HEK293 (cell line): Measurements from ENCODE around the gene RLN1.
"Not testable (repeated sequence)": the region's sequence is repeated elsewhere in the genome, so short reads cannot be mapped to it uniquely, and the experiment has no call there.

Source experiments
- BCL11A ChIP-seq: fragments of 450-650 bp; formaldehyde crosslinking; IDR thresholded peaks from 2 replicates; pipeline ENCODE4 v1.5.1; 2016; ENCODE audit warnings: low read depth, missing biosample characterization, missing genetic modification characterization
- BCL6B ChIP-seq: fragments of 450-650 bp; formaldehyde crosslinking; IDR thresholded peaks from 2 replicates; pipeline ENCODE4 v1.5.1; 2017; ENCODE audit warnings: missing biosample characterization, missing genetic modification characterization
- CTCF ChIP-seq: fragments of 450-650 bp; formaldehyde crosslinking; IDR thresholded peaks from 2 replicates; pipeline ENCODE4 v1.5.1; 2016; ENCODE audit warnings: missing biosample characterization, missing genetic modification characterization
- SP3 ChIP-seq: fragments of 450-650 bp; formaldehyde crosslinking; IDR thresholded peaks from 2 replicates; pipeline ENCODE4 v1.5.1; 2016; ENCODE audit warnings: missing biosample characterization, missing genetic modification characterization
- ZBTB10 ChIP-seq: fragments of 450-650 bp; formaldehyde crosslinking; IDR thresholded peaks from 2 replicates; pipeline ENCODE4 v1.5.1; 2016; ENCODE audit warnings: missing biosample characterization, missing genetic modification characterization
- ZBTB26 ChIP-seq: fragments of 450-650 bp; formaldehyde crosslinking; optimal IDR thresholded peaks from 2 replicates; pipeline ENCODE3; 2016; ENCODE audit warnings: missing biosample characterization, mild to moderate bottlenecking, missing genetic modification characterization
- ZFP3 ChIP-seq: fragments of 450-650 bp; formaldehyde crosslinking; IDR thresholded peaks from 2 replicates; pipeline ENCODE4 v1.5.1; 2016; ENCODE audit warnings: low read depth, missing biosample characterization, missing genetic modification characterization
- ZNF280C ChIP-seq: fragments of 450-650 bp; formaldehyde crosslinking; IDR thresholded peaks from 2 replicates; pipeline ENCODE4 v1.5.1; 2016; ENCODE audit warnings: missing biosample characterization, missing genetic modification characterization
- ZNF280D ChIP-seq: fragments of 450-650 bp; formaldehyde crosslinking; IDR thresholded peaks from 2 replicates; pipeline ENCODE4 v1.5.1; 2016; ENCODE audit warnings: missing biosample characterization, missing genetic modification characterization
- ZNF513 ChIP-seq: fragments of 450-650 bp; IDR thresholded peaks from 2 replicates; pipeline ENCODE4 v1.5.1; 2018; ENCODE audit warnings: missing biosample characterization, missing genetic modification characterization
- ZNF624 ChIP-seq: fragments of 450-650 bp; formaldehyde crosslinking; IDR thresholded peaks from 2 replicates; pipeline ENCODE4 v1.5.1; 2017; ENCODE audit warnings: missing biosample characterization, missing genetic modification characterization
- ZNF777 ChIP-seq: fragments of 450-650 bp; formaldehyde crosslinking; IDR thresholded peaks from 2 replicates; pipeline ENCODE4 v1.5.1; 2017; ENCODE audit warnings: missing biosample characterization, missing genetic modification characterization, borderline replicate concordance
- ZNF785 ChIP-seq: fragments of 450-650 bp; formaldehyde crosslinking; IDR thresholded peaks from 2 replicates; pipeline ENCODE4 v1.5.1; 2016; ENCODE audit warnings: missing biosample characterization, missing genetic modification characterization

- not testable (repeated sequence) for TF ChIP-seq BCL11A; CTCF; ZBTB26 (tag by site-specific recombination); ZNF777 (tag by site-specific recombination); SP3; ZNF280C (tag by site-specific recombination); ZNF624 (tag by site-specific recombination); ZFP3 (tag by site-specific recombination); ZNF513 (tag by site-specific recombination); ZBTB10 (tag by site-specific recombination); ZNF785 (tag by site-specific recombination); ZNF280D (tag by site-specific recombination); BCL6B
These were observed 35.6 kb downstream of the RLN1 start, which contains the start of gene RLN2 for GRCh38 chr9:5303840-5304795.
